IMR-90 (cell line): ENCODE measurements around the gene CENATAC. TPM values are rescaled to one million over a fixed set of nuclear protein-coding genes. Genes with fewer than 3 reads are reported as not detected.

Source experiments
- ATAC-seq: fragments of 200-7000 bp; cut with Tn5 transposase; 2 replicates; pipeline ENCODE4 v1.9.1; 2020; ENCODE audit warnings: low read depth, mild to moderate bottlenecking, moderate library complexity
- BruUV-seq: library from RNA; stranded (reverse); fragments of 400-500 nt; replicated peaks from 2 replicates; lab custom pipeline; 2021; lab: Mats Ljungman, UMichigan
- CTCF ChIA-PET: fragments of 300-600 bp; formaldehyde crosslinking; extraction: SDS; loops from one replicate; lab custom pipeline; 2021; ENCODE audit warnings: antibody characterized with exemption; lab: Yijun Ruan, JAX
- POLR2A ChIA-PET: fragments of 300-600 bp; sonication (Branson Sonifier 250); formaldehyde crosslinking; loops from one replicate; lab custom pipeline; 2022; ENCODE audit warnings: antibody characterized with exemption; ENCODE audit not compliant: unreplicated experiment; lab: Charles Lee
- DNase-seq: peaks from one replicate; pipeline ENCODE4 v3.0.0; 2013
- H2AFZ ChIP-seq: replicated peaks from 2 replicates; pipeline ENCODE3; 2013; ENCODE audit warnings: low read length, mild to moderate bottlenecking; ENCODE audit not compliant: poor library complexity
- H2AK5ac ChIP-seq: 2 replicates; pipeline ENCODE4 v1.6.1; 2013; ENCODE audit warnings: low read depth, low read length, inconsistent platforms
- H2AK9ac ChIP-seq: replicated peaks from 2 replicates; pipeline ENCODE3; 2013; ENCODE audit warnings: mild to moderate bottlenecking, low read depth, low read length, moderate library complexity; ENCODE audit not compliant: poor library complexity
- H2BK120ac ChIP-seq: 2 replicates; pipeline ENCODE4 v1.6.1; 2013; ENCODE audit warnings: low read depth, low read length, inconsistent platforms
- H2BK15ac ChIP-seq: 3 replicates; pipeline ENCODE4 v1.6.1; 2013; ENCODE audit warnings: low read depth, low read length, inconsistent platforms
- H2BK20ac ChIP-seq: 2 replicates; pipeline ENCODE4 v1.6.1; 2013; ENCODE audit warnings: low read depth, mild to moderate bottlenecking, inconsistent platforms, low read length, moderate library complexity
- H2BK5ac ChIP-seq: 2 replicates; pipeline ENCODE4 v1.6.1; 2013; ENCODE audit warnings: mild to moderate bottlenecking, low read depth, low read length, inconsistent platforms; ENCODE audit not compliant: poor library complexity, severe bottlenecking
- H3K14ac ChIP-seq: replicated peaks from 2 replicates; pipeline ENCODE4 v1.6.1; 2013; ENCODE audit warnings: low read depth, low read length, inconsistent platforms
- H3K18ac ChIP-seq: 2 replicates; pipeline ENCODE4 v1.6.1; 2013; ENCODE audit warnings: low read depth, low read length, control low read depth
- H3K23ac ChIP-seq: 2 replicates; pipeline ENCODE4 v1.6.1; 2013; ENCODE audit warnings: low read depth, low read length, inconsistent platforms
- H3K27ac ChIP-seq: 2 replicates; pipeline ENCODE4 v1.5.1; 2013; ENCODE audit warnings: mild to moderate bottlenecking, control low read depth, low read length; ENCODE audit not compliant: insufficient read depth
- H3K27me3 ChIP-seq: 2 replicates; pipeline ENCODE4 v1.6.1; 2013; ENCODE audit warnings: low read length; ENCODE audit not compliant: control insufficient read depth, insufficient read depth
- H3K36me3 ChIP-seq: 2 replicates; pipeline ENCODE4 v1.6.1; 2013; ENCODE audit warnings: low read length, mixed read lengths; ENCODE audit not compliant: control insufficient read depth, insufficient read depth
- H3K4ac ChIP-seq: 2 replicates; pipeline ENCODE4 v1.6.1; 2013; ENCODE audit warnings: low read depth, low read length, inconsistent platforms
- H3K4me1 ChIP-seq: 2 replicates; pipeline ENCODE4 v1.6.1; 2013; ENCODE audit warnings: low read length, mixed read lengths; ENCODE audit not compliant: control insufficient read depth, insufficient read depth
- H3K4me2 ChIP-seq: 2 replicates; pipeline ENCODE4 v1.6.1; 2013; ENCODE audit warnings: low read depth, mild to moderate bottlenecking, control low read depth, low read length, moderate library complexity
- H3K4me3 ChIP-seq: 2 replicates; pipeline ENCODE4 v1.5.1; 2013; ENCODE audit warnings: low read depth, mild to moderate bottlenecking, control low read depth, low read length, moderate library complexity; ENCODE audit not compliant: insufficient read depth
- H3K56ac ChIP-seq: 2 replicates; pipeline ENCODE4 v1.6.1; 2013; ENCODE audit warnings: low read length, inconsistent platforms; ENCODE audit not compliant: insufficient read depth; ENCODE audit errors: extremely low read depth
- H3K79me1 ChIP-seq, 2 experiments: 2 replicates each; pipeline ENCODE4 v1.6.1; 2013; ENCODE audit warnings: low read length in 2 of 2, inconsistent platforms in 1 of 2, low read depth in 1 of 2
- H3K9ac ChIP-seq: 2 replicates; pipeline ENCODE4 v1.6.1; 2013; ENCODE audit warnings: low read depth, low read length, control low read depth
- H3K9me1 ChIP-seq: 2 replicates; pipeline ENCODE4 v1.6.1; 2013; ENCODE audit warnings: low read length, inconsistent platforms; ENCODE audit not compliant: insufficient read depth
- H3K9me3 ChIP-seq: 2 replicates; pipeline ENCODE4 v1.6.1; 2013; ENCODE audit warnings: low read length; ENCODE audit not compliant: control insufficient read depth, insufficient read depth
- H4K20me1 ChIP-seq: 2 replicates; pipeline ENCODE4 v1.6.1; 2013; ENCODE audit warnings: low read length, inconsistent platforms; ENCODE audit not compliant: insufficient read depth
- H4K5ac ChIP-seq: 2 replicates; pipeline ENCODE4 v1.6.1; 2013; ENCODE audit warnings: mild to moderate bottlenecking, low read depth, low read length, control low read depth
- H4K8ac ChIP-seq, 2 experiments: 2 replicates each; pipeline ENCODE4 v1.6.1; 2013; ENCODE audit warnings: low read depth in 2 of 2, low read length in 2 of 2, control low read depth in 1 of 2, inconsistent platforms in 1 of 2
- H4K91ac ChIP-seq: 2 replicates; pipeline ENCODE4 v1.6.1; 2013; ENCODE audit warnings: low read depth, low read length, inconsistent platforms; ENCODE audit not compliant: insufficient read depth
- BHLHE40 ChIP-seq: fragments of 150-350 bp; IDR thresholded peaks from 2 replicates; pipeline ENCODE4 v1.6.1; 2016; ENCODE audit warnings: mild to moderate bottlenecking, low read depth, low read length
- CEBPB ChIP-seq: IDR thresholded peaks from 2 replicates; pipeline ENCODE4 v1.6.1; 2012; ENCODE audit warnings: low read depth, low read length, improper control_type of control experiment
- CHD1 ChIP-seq: IDR thresholded peaks from 2 replicates; pipeline ENCODE4 v1.6.1; 2012; ENCODE audit warnings: low read depth, low read length, improper control_type of control experiment
- ELK1 ChIP-seq: fragments of 150-350 bp; IDR thresholded peaks from 2 replicates; pipeline ENCODE4 v1.6.1; 2016; ENCODE audit warnings: low read depth, mild to moderate bottlenecking, low read length, moderate library complexity, borderline replicate concordance
- FOS ChIP-seq: fragments of 150-350 bp; IDR thresholded peaks from 2 replicates; pipeline ENCODE4 v1.6.1; 2016; ENCODE audit warnings: low read depth, low read length
- MAFK ChIP-seq: IDR thresholded peaks from 2 replicates; pipeline ENCODE4 v1.6.1; 2012; ENCODE audit warnings: low read depth, low read length, improper control_type of control experiment
- MAZ ChIP-seq: IDR thresholded peaks from 2 replicates; pipeline ENCODE4 v1.6.1; 2012; ENCODE audit warnings: low read depth, mild to moderate bottlenecking, low read length, improper control_type of control experiment, moderate library complexity, borderline replicate concordance
- MXI1 ChIP-seq: IDR thresholded peaks from 2 replicates; pipeline ENCODE4 v1.6.1; 2012; ENCODE audit warnings: low read depth, mild to moderate bottlenecking, low read length, moderate library complexity, borderline replicate concordance
- NFE2L2 ChIP-seq: fragments of 150-350 bp; IDR thresholded peaks from 2 replicates; pipeline ENCODE4 v1.6.1; 2016; ENCODE audit warnings: low read depth, mild to moderate bottlenecking, low read length
- POLR2A ChIP-seq: IDR thresholded peaks from 2 replicates; pipeline ENCODE4 v1.6.1; 2012; ENCODE audit warnings: mild to moderate bottlenecking, low read depth, low read length
- RAD21 ChIP-seq: IDR thresholded peaks from 2 replicates; pipeline ENCODE4 v1.6.1; 2012; ENCODE audit warnings: low read length, improper control_type of control experiment
- RCOR1 ChIP-seq: IDR thresholded peaks from 2 replicates; pipeline ENCODE4 v1.6.1; 2012; ENCODE audit warnings: mild to moderate bottlenecking, low read length, improper control_type of control experiment; ENCODE audit not compliant: insufficient replicate concordance
- RFX5 ChIP-seq: IDR thresholded peaks from 2 replicates; pipeline ENCODE4 v1.8.0; 2012; ENCODE audit warnings: low read depth, mild to moderate bottlenecking, low read length, moderate library complexity
- SMC3 ChIP-seq: fragments of 150-350 bp; IDR thresholded peaks from 2 replicates; pipeline ENCODE4 v1.6.1; 2016; ENCODE audit warnings: low read depth, mild to moderate bottlenecking, antibody characterized with exemption, low read length, moderate library complexity
- USF2 ChIP-seq: fragments of 150-350 bp; IDR thresholded peaks from 2 replicates; pipeline ENCODE4 v1.6.1; 2017; ENCODE audit warnings: mild to moderate bottlenecking, antibody characterized with exemption, low read length, low read depth
- WGBS, 2 experiments: methylation state at CpG; one replicate each; pipeline versions ENCODE4 v1.1.5 to v1.1.7; 2013; ENCODE audit warnings: missing lambda C conversion rate in 2 of 2; ENCODE audit not compliant: insufficient read length in 1 of 2; ENCODE audit errors: extremely low coverage in 2 of 2; 5-methylcytosine and 5-hydroxymethylcytosine counted together
- dilution Hi-C: fragments of 300-500 bp; cut with HindIII; formaldehyde crosslinking; loops from one replicate; pipeline ENCODE4 v1.14.3; 2018; ENCODE audit warnings: low sequenced_read_pairs; ENCODE audit not compliant: unreplicated experiment
- in situ Hi-C: fragments of 300-500 bp; cut with MboI; formaldehyde crosslinking; loops from 3 replicates; pipeline ENCODE4 v1.14.3; 2019; ENCODE audit warnings: low sequenced_read_pairs, inconsistent platforms, mixed read lengths
- intact Hi-C: fragments of 100-400 bp; cut with micrococcal nuclease; formaldehyde crosslinking; loops from 2 replicates; pipeline ENCODE4 v1.10.0; 2022
- polyA plus RNA-seq, 3 experiments: library from polyadenylated mRNA; depleted of rRNA; stranded (reverse); fragments of >200 nt; gene quantifications; 2 replicates each; pipeline ENCODE4 v1.2.3, GENCODE V29; 2012; ENCODE audit warnings: low replicate concordance in 1 of 3
- total RNA-seq: library from RNA; depleted of rRNA; stranded (reverse); fragments of >200 nt; gene quantifications from 2 replicates; pipeline ENCODE4 v1.2.3, GENCODE V29; 2012
- TF ChIP-seq, protein P1 (sequence below): conservative IDR thresholded peaks from 2 replicates; pipeline ENCODE4 v1.5.1; 2012; ENCODE audit warnings: mild to moderate bottlenecking, low read depth, low read length, improper control_type of control experiment

The CENATAC gene
- total and polyA plus RNA-seq, 2 of the 4 experiments (the other 2 are of a cell fraction) = 13.1 to 16.7 TPM

- intact Hi-C loops (no loop called here), dilution Hi-C loops (no loop called here)
- no TSS peak for BruUV-seq
Observed at GRCh38 chr11:119029069-119029339, 31.1 kb downstream of the CENATAC start.

More at GRCh38 chr11:119029069-119029339, 31.1 kb downstream of the CENATAC start:
- no peaks in the 10 kb centered on the region for H3K4me1 ChIP-seq
- no peaks in the 10 kb centered on the region for H3K27me3 ChIP-seq
- no peak for TF ChIP-seq MAZ
- no peak for TF ChIP-seq BHLHE40
- no peak for TF ChIP-seq POLR2A
- TF ChIP-seq NFE2L2 = no peak
- TF ChIP-seq, protein P1, sequence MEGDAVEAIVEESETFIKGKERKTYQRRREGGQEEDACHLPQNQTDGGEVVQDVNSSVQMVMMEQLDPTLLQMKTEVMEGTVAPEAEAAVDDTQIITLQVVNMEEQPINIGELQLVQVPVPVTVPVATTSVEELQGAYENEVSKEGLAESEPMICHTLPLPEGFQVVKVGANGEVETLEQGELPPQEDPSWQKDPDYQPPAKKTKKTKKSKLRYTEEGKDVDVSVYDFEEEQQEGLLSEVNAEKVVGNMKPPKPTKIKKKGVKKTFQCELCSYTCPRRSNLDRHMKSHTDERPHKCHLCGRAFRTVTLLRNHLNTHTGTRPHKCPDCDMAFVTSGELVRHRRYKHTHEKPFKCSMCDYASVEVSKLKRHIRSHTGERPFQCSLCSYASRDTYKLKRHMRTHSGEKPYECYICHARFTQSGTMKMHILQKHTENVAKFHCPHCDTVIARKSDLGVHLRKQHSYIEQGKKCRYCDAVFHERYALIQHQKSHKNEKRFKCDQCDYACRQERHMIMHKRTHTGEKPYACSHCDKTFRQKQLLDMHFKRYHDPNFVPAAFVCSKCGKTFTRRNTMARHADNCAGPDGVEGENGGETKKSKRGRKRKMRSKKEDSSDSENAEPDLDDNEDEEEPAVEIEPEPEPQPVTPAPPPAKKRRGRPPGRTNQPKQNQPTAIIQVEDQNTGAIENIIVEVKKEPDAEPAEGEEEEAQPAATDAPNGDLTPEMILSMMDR = no peak
- TF ChIP-seq CHD1 = no peak
- no peak for TF ChIP-seq RAD21
- no peak for TF ChIP-seq USF2
- TF ChIP-seq SMC3 = no peak
- no peak for TF ChIP-seq RCOR1
- TF ChIP-seq CEBPB = no peak
- TF ChIP-seq RFX5 = no peak
- TF ChIP-seq MXI1 = no peak
- TF ChIP-seq ELK1 = no peak
- TF ChIP-seq FOS = no peak
- TF ChIP-seq MAFK = no peak
- in situ Hi-C loops = no loop called here
- DNase-seq (no peak), ATAC-seq (no peak)
- WGBS, 2 experiments = 100% methylated on average over 1 of the region's 1 CpG; no CpG with 5 or more reads in 1 of the 2 experiments
- no peak overlapping the region for H4K5ac ChIP-seq
- no peaks in the 10 kb centered on the region for H3K9me3 ChIP-seq
- H2AK5ac ChIP-seq = no peak overlapping the region
- ChIA-PET CTCF (no interaction called here), POLR2A (no interaction called here)
- no peak overlapping the region for H3K23ac ChIP-seq
- H3K4me3 ChIP-seq = no peak overlapping the region
- no peak overlapping the region for H2BK5ac ChIP-seq
- H3K9ac ChIP-seq = no peak overlapping the region
- H4K8ac ChIP-seq = no peak overlapping the region
- H2BK120ac ChIP-seq = no peak overlapping the region
- H4K91ac ChIP-seq = no peak overlapping the region
- peaks cover 6 to 29% of the 10 kb centered on the region in 2 experiments; a peak in 3 of 4 replicates for H3K79me1 ChIP-seq
- no peak overlapping the region for H3K18ac ChIP-seq
- H4K20me1 ChIP-seq = no peaks in the 10 kb centered on the region; the same call in 1 of the 2 replicates
- H3K9me1 ChIP-seq = no peaks in the 10 kb centered on the region; the same call in 1 of the 2 replicates
- H3K56ac ChIP-seq = no peak overlapping the region
- no peak overlapping the region for H2AFZ ChIP-seq
- no peak overlapping the region for H3K14ac ChIP-seq
- H3K4me2 ChIP-seq = no peak overlapping the region
- H3K36me3 ChIP-seq = peaks cover 14% of the 10 kb centered on the region
- no peak overlapping the region for H3K4ac ChIP-seq
- no peak overlapping the region for H2BK20ac ChIP-seq
- peak overlapping the region; percentile 7 for H2AK9ac ChIP-seq
- H3K27ac ChIP-seq = no peak overlapping the region
- H2BK15ac ChIP-seq = no peak overlapping the region
